HEK293 (cell line): ENCODE data around the gene ATP6V0A1.

ENCODE experiments used
- GLI4 ChIP-seq: fragments of 450-650 bp; formaldehyde crosslinking; IDR thresholded peaks from 2 replicates; pipeline ENCODE4 v1.5.1; 2016; ENCODE audit warnings: missing biosample characterization, missing genetic modification characterization
- IKZF3 ChIP-seq: fragments of 450-650 bp; IDR thresholded peaks from 2 replicates; pipeline ENCODE4 v1.5.0; 2018; ENCODE audit warnings: missing biosample characterization, mild to moderate bottlenecking, missing genetic modification characterization, moderate library complexity
- MEIS1 ChIP-seq: sonication (generic); formaldehyde crosslinking; IDR thresholded peaks from 2 replicates; pipeline ENCODE4 v1.8.1; 2022; ENCODE audit warnings: missing genetic modification reagents, mild to moderate bottlenecking, borderline replicate concordance
- OSR2 ChIP-seq: fragments of 450-650 bp; formaldehyde crosslinking; IDR thresholded peaks from 2 replicates; pipeline ENCODE4 v1.5.1; 2016; ENCODE audit warnings: missing biosample characterization, missing genetic modification characterization
- OVOL3 ChIP-seq: fragments of 450-650 bp; formaldehyde crosslinking; IDR thresholded peaks from 2 replicates; pipeline ENCODE4 v1.5.1; 2016; ENCODE audit warnings: missing biosample characterization, missing genetic modification characterization
- PRDM1 ChIP-seq: fragments of 450-650 bp; formaldehyde crosslinking; IDR thresholded peaks from 2 replicates; pipeline ENCODE4; 2016; ENCODE audit warnings: missing biosample characterization, missing genetic modification characterization
- RBAK ChIP-seq: fragments of 450-650 bp; formaldehyde crosslinking; IDR thresholded peaks from 2 replicates; pipeline ENCODE4 v1.5.1; 2016; ENCODE audit warnings: missing biosample characterization, missing genetic modification characterization
- SP2 ChIP-seq: fragments of 450-650 bp; formaldehyde crosslinking; IDR thresholded peaks from 2 replicates; pipeline ENCODE4 v1.5.1; 2016; ENCODE audit warnings: missing biosample characterization, missing genetic modification characterization
- TCF7L2 ChIP-seq: IDR thresholded peaks from 2 replicates; pipeline ENCODE4 v1.6.1; 2011; ENCODE audit warnings: low read depth, mild to moderate bottlenecking, inconsistent platforms, low read length, moderate library complexity, borderline replicate concordance
- TRIM28 ChIP-seq: IDR thresholded peaks from 2 replicates; pipeline ENCODE4 v1.6.1; 2011; ENCODE audit warnings: low read length, control low read depth, borderline replicate concordance
- ZBTB20 ChIP-seq: fragments of 450-650 bp; formaldehyde crosslinking; IDR thresholded peaks from 2 replicates; pipeline ENCODE4 v1.5.1; 2016; ENCODE audit warnings: missing biosample characterization, missing genetic modification characterization
- ZBTB21 ChIP-seq: fragments of 450-650 bp; formaldehyde crosslinking; IDR thresholded peaks from 2 replicates; pipeline ENCODE4 v1.5.1; 2017; ENCODE audit warnings: missing biosample characterization, missing genetic modification characterization
- ZNF24 ChIP-seq: fragments of 450-650 bp; formaldehyde crosslinking; IDR thresholded peaks from 2 replicates; pipeline ENCODE4 v1.5.1; 2016; ENCODE audit warnings: missing biosample characterization, missing genetic modification characterization
- ZNF335 ChIP-seq: fragments of 450-650 bp; formaldehyde crosslinking; conservative IDR thresholded peaks from 2 replicates; pipeline ENCODE4 v1.5.1; 2016; ENCODE audit warnings: missing biosample characterization, missing genetic modification characterization
- ZNF37A ChIP-seq: fragments of 450-650 bp; IDR thresholded peaks from 2 replicates; pipeline ENCODE4 v1.5.1; 2018; ENCODE audit warnings: missing biosample characterization, missing genetic modification characterization
- ZNF391 ChIP-seq: fragments of 450-650 bp; formaldehyde crosslinking; IDR thresholded peaks from 2 replicates; pipeline ENCODE4 v1.5.1; 2016; ENCODE audit warnings: low read depth, missing biosample characterization, missing genetic modification characterization, borderline replicate concordance
- ZNF394 ChIP-seq: fragments of 450-650 bp; formaldehyde crosslinking; IDR thresholded peaks from 2 replicates; pipeline ENCODE4 v1.5.1; 2016; ENCODE audit warnings: missing biosample characterization, missing genetic modification characterization, mild to moderate bottlenecking, moderate library complexity, borderline replicate concordance
- ZNF501 ChIP-seq: fragments of 450-650 bp; formaldehyde crosslinking; IDR thresholded peaks from 2 replicates; pipeline ENCODE4 v1.5.1; 2016; ENCODE audit warnings: missing biosample characterization, missing genetic modification characterization
- ZNF521 ChIP-seq: fragments of 450-650 bp; formaldehyde crosslinking; IDR thresholded peaks from 2 replicates; pipeline ENCODE4 v1.5.1; 2017; ENCODE audit warnings: missing biosample characterization, mild to moderate bottlenecking, missing genetic modification characterization
- ZNF549 ChIP-seq: fragments of 450-650 bp; IDR thresholded peaks from 2 replicates; pipeline ENCODE4 v1.5.1; 2018; ENCODE audit warnings: missing biosample characterization, missing genetic modification characterization, mild to moderate bottlenecking, inconsistent platforms, moderate library complexity
- ZNF560 ChIP-seq: fragments of 450-650 bp; formaldehyde crosslinking; IDR thresholded peaks from 2 replicates; pipeline ENCODE4 v1.5.1; 2017; ENCODE audit warnings: missing biosample characterization, missing genetic modification characterization, borderline replicate concordance
- ZNF843 ChIP-seq: fragments of 450-650 bp; formaldehyde crosslinking; IDR thresholded peaks from 2 replicates; pipeline ENCODE4 v1.5.1; 2016; ENCODE audit warnings: missing biosample characterization, missing genetic modification characterization
- TF ChIP-seq, protein P1 (sequence below): fragments of 450-650 bp; formaldehyde crosslinking; IDR thresholded peaks from 2 replicates; pipeline ENCODE4 v1.5.0; 2017; ENCODE audit warnings: missing biosample characterization, missing genetic modification characterization, borderline replicate concordance
- TF ChIP-seq, protein P2 (sequence below): fragments of 450-650 bp; formaldehyde crosslinking; IDR thresholded peaks from 2 replicates; pipeline ENCODE4 v1.5.1; 2016; ENCODE audit warnings: missing biosample characterization, missing genetic modification characterization
- TF ChIP-seq, protein P3 (sequence below): fragments of 450-650 bp; formaldehyde crosslinking; IDR thresholded peaks from 2 replicates; pipeline ENCODE4 v1.5.1; 2016; ENCODE audit warnings: missing biosample characterization, missing genetic modification characterization
- TF ChIP-seq, protein P4 (sequence below): fragments of 450-650 bp; formaldehyde crosslinking; IDR thresholded peaks from 2 replicates; pipeline ENCODE4 v1.5.1; 2017; ENCODE audit warnings: missing biosample characterization, missing genetic modification characterization
- TF ChIP-seq, protein P5 (sequence below): fragments of 450-650 bp; formaldehyde crosslinking; IDR thresholded peaks from 2 replicates; pipeline ENCODE4 v1.5.1; 2016; ENCODE audit warnings: missing biosample characterization, missing genetic modification characterization
- TF ChIP-seq, protein P6 (sequence below): fragments of 450-650 bp; IDR thresholded peaks from 2 replicates; pipeline ENCODE4 v1.5.1; 2018; ENCODE audit warnings: missing biosample characterization, missing genetic modification characterization

The ATP6V0A1 gene

DNA sequence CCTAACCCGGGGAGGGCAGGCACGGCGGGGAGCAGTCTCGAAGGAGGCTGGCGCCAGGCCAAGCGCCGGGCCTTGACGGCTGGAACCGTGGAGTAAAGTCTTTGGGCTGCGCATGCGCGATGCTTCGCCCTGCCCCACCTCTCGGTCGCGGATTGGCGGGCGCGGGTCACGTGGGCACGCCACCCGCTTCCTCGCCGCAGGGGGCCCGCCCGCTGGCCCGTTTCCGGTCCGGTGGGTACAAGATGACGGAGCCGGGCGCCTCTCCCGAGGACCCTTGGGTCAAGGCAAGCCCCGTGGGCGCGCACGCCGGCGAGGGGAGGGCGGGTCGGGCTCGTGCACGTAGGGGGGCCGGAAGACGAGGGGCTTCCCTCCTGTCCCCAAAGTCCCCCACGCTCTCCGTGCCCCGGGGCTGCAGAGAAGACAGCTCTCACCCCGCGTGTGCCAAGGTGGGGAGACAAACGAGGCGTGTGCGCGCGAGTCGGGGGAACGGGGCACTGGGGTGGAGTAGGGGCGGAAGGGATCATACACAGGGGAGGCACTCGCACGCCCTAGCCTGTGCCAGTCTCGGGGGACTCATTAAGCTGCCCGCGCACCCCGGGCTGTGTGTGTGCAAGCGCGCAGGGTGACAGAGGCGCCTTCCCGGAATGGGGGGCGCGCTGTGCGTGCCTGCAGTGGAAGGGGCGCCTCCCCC is 108.3 kb downstream of the ATP6V0A1 start, which contains the start of gene MLX (continued):
- TF ChIP-seq, protein P1, sequence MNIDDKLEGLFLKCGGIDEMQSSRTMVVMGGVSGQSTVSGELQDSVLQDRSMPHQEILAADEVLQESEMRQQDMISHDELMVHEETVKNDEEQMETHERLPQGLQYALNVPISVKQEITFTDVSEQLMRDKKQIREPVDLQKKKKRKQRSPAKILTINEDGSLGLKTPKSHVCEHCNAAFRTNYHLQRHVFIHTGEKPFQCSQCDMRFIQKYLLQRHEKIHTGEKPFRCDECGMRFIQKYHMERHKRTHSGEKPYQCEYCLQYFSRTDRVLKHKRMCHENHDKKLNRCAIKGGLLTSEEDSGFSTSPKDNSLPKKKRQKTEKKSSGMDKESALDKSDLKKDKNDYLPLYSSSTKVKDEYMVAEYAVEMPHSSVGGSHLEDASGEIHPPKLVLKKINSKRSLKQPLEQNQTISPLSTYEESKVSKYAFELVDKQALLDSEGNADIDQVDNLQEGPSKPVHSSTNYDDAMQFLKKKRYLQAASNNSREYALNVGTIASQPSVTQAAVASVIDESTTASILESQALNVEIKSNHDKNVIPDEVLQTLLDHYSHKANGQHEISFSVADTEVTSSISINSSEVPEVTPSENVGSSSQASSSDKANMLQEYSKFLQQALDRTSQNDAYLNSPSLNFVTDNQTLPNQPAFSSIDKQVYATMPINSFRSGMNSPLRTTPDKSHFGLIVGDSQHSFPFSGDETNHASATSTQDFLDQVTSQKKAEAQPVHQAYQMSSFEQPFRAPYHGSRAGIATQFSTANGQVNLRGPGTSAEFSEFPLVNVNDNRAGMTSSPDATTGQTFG (tag by site-specific recombination): no peak; the same call in 1 of the 2 replicates
- TF ChIP-seq OSR2 (no peak), ZNF37A (tag by site-specific recombination) (no peak), ZNF521 (no peak), RBAK (tag by site-specific recombination) (no peak), ZNF843 (tag by site-specific recombination) (peak; percentile 17; the same call in 1 of the 2 replicates), OVOL3 (tag by site-specific recombination) (no peak), ZBTB20 (peak; percentile 68), GLI4 (tag by site-specific recombination) (peak; percentile 58; the same call in 1 of the 2 replicates), ZNF391 (tag by site-specific recombination) (0 out of 2 replicates have a peak, but pooled peaks have one; percentile 43), ZNF335 (tag by site-specific recombination) (peak; percentile 94), ZNF24 (tag by site-specific recombination) (no peak), TCF7L2 (no peak), TRIM28 (no peak), ZNF560 (no peak), PRDM1 (tag by site-specific recombination) (no peak), MEIS1 (CRISPR knock-in tag) (no peak), SP2 (peak; percentile 83), ZNF549 (tag by site-specific recombination) (no peak), ZNF501 (tag by site-specific recombination) (peak; percentile 43; the same call in 1 of the 2 replicates), ZNF394 (tag by site-specific recombination) (no peak; the same call in 1 of the 2 replicates), ZBTB21 (tag by site-specific recombination) (no peak; the same call in 1 of the 2 replicates), IKZF3 (tag by site-specific recombination) (no peak)
- TF ChIP-seq, protein P2, sequence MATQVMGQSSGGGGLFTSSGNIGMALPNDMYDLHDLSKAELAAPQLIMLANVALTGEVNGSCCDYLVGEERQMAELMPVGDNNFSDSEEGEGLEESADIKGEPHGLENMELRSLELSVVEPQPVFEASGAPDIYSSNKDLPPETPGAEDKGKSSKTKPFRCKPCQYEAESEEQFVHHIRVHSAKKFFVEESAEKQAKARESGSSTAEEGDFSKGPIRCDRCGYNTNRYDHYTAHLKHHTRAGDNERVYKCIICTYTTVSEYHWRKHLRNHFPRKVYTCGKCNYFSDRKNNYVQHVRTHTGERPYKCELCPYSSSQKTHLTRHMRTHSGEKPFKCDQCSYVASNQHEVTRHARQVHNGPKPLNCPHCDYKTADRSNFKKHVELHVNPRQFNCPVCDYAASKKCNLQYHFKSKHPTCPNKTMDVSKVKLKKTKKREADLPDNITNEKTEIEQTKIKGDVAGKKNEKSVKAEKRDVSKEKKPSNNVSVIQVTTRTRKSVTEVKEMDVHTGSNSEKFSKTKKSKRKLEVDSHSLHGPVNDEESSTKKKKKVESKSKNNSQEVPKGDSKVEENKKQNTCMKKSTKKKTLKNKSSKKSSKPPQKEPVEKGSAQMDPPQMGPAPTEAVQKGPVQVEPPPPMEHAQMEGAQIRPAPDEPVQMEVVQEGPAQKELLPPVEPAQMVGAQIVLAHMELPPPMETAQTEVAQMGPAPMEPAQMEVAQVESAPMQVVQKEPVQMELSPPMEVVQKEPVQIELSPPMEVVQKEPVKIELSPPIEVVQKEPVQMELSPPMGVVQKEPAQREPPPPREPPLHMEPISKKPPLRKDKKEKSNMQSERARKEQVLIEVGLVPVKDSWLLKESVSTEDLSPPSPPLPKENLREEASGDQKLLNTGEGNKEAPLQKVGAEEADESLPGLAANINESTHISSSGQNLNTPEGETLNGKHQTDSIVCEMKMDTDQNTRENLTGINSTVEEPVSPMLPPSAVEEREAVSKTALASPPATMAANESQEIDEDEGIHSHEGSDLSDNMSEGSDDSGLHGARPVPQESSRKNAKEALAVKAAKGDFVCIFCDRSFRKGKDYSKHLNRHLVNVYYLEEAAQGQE (tag by site-specific recombination): no peak
- TF ChIP-seq, protein P3, sequence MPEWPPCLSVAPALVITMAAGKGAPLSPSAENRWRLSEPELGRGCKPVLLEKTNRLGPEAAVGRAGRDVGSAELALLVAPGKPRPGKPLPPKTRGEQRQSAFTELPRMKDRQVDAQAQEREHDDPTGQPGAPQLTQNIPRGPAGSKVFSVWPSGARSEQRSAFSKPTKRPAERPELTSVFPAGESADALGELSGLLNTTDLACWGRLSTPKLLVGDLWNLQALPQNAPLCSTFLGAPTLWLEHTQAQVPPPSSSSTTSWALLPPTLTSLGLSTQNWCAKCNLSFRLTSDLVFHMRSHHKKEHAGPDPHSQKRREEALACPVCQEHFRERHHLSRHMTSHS (tag by site-specific recombination): no peak
- TF ChIP-seq, protein P4, sequence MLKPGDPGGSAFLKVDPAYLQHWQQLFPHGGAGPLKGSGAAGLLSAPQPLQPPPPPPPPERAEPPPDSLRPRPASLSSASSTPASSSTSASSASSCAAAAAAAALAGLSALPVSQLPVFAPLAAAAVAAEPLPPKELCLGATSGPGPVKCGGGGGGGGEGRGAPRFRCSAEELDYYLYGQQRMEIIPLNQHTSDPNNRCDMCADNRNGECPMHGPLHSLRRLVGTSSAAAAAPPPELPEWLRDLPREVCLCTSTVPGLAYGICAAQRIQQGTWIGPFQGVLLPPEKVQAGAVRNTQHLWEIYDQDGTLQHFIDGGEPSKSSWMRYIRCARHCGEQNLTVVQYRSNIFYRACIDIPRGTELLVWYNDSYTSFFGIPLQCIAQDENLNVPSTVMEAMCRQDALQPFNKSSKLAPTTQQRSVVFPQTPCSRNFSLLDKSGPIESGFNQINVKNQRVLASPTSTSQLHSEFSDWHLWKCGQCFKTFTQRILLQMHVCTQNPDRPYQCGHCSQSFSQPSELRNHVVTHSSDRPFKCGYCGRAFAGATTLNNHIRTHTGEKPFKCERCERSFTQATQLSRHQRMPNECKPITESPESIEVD (tag by site-specific recombination): no peak
- TF ChIP-seq, protein P5, sequence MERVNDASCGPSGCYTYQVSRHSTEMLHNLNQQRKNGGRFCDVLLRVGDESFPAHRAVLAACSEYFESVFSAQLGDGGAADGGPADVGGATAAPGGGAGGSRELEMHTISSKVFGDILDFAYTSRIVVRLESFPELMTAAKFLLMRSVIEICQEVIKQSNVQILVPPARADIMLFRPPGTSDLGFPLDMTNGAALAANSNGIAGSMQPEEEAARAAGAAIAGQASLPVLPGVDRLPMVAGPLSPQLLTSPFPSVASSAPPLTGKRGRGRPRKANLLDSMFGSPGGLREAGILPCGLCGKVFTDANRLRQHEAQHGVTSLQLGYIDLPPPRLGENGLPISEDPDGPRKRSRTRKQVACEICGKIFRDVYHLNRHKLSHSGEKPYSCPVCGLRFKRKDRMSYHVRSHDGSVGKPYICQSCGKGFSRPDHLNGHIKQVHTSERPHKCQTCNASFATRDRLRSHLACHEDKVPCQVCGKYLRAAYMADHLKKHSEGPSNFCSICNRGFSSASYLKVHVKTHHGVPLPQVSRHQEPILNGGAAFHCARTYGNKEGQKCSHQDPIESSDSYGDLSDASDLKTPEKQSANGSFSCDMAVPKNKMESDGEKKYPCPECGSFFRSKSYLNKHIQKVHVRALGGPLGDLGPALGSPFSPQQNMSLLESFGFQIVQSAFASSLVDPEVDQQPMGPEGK: peak; percentile 91
- TF ChIP-seq, protein P6, sequence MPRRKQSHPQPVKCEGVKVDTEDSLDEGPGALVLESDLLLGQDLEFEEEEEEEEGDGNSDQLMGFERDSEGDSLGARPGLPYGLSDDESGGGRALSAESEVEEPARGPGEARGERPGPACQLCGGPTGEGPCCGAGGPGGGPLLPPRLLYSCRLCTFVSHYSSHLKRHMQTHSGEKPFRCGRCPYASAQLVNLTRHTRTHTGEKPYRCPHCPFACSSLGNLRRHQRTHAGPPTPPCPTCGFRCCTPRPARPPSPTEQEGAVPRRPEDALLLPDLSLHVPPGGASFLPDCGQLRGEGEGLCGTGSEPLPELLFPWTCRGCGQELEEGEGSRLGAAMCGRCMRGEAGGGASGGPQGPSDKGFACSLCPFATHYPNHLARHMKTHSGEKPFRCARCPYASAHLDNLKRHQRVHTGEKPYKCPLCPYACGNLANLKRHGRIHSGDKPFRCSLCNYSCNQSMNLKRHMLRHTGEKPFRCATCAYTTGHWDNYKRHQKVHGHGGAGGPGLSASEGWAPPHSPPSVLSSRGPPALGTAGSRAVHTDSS (tag by site-specific recombination): no peak
